ENCODE data around the gene PLEKHD1.

- TF ChIP-seq EZH2 (IDR thresholded peaks at IDR 0.05; ENCODE audit: borderline replicate concordance, low read length) (no peak), CTCF (conservative IDR thresholded peaks at IDR 0.05 in 1 of 2, IDR thresholded peaks at IDR 0.05 in 1 of 2; ENCODE audit: extremely low read depth in 1 of 2, insufficient read depth in 1 of 2, low read depth in 1 of 2, low read length in 2 of 2) (no peak)
These were observed 9.3 kb downstream of the PLEKHD1 start for GRCh38 chr14:69493791-69494190.

Data from mammary epithelial cell (primary cell).